ENCODE results near the gene RBPMS2. TPM values are rescaled to one million over a fixed set of nuclear protein-coding genes. Genes with fewer than 3 reads are reported as not detected.

Gene RBPMS2
- polyA plus RNA-seq, 2 of the 4 experiments (the other 2 are of a cell fraction) = 3.0 to 8.7 TPM

- TF ChIP-seq USF2 (IDR thresholded peaks at IDR 0.05) = no peak
These were observed 80.6 kb downstream of the RBPMS2 start (continued) for GRCh38 chr15:64694816-64695215.

- H3K9me3 ChIP-seq = no peaks in the 10 kb centered on the region
- peak in 1 of 2 experiments; percentile 57 for DNase-seq (ENCODE audit: low read depth in 1 of 2, low spot score in 1 of 2)
- no peak for FAIRE-seq
- peak overlapping the region in 1 of 2 experiments; percentile 59; a peak in 3 of 6 replicates for H3K27ac ChIP-seq
- H3K4me2 ChIP-seq = peak overlapping the region; percentile 18; the same call in 2 of the 3 replicates
- H3K4me1 ChIP-seq = peaks cover 24% of the 10 kb centered on the region
- no peak overlapping the region for H3K4me3 ChIP-seq
- ChIA-PET POLR2A (interaction anchor here (1.0 kb wide), 1 partner anchor 11 kb away, joined by 4 read pairs; no protein-coding TSS in a partner anchor), CTCF (interaction anchor here (10.1 to 27.3 kb wide), 2 partner anchors 10 to 32 kb away, joined by 187 to 1052 read pairs; no protein-coding TSS in a partner anchor)
- ATAC-seq = peak; percentile 65 to 78
- 35% methylated on average over 5 of the region's 5 CpGs for WGBS (ENCODE audit: missing lambda C conversion rate)
- TF ChIP-seq PBX3 (IDR thresholded peaks at IDR 0.05) = no peak
- TF ChIP-seq EHF (CRISPR knock-in tag; IDR thresholded peaks at IDR 0.05) = no peak
- TF ChIP-seq JUNB (IDR thresholded peaks at IDR 0.05) = no peak
- no peak for TF ChIP-seq BCL3 (IDR thresholded peaks at IDR 0.05)
- TF ChIP-seq FOSB (CRISPR knock-in tag; IDR thresholded peaks at IDR 0.05) = no peak
- TF ChIP-seq FOXS1 (CRISPR knock-in tag; IDR thresholded peaks at IDR 0.05) = no peak
- no peak for TF ChIP-seq POLR2AphosphoS2 (conservative IDR thresholded peaks at IDR 0.05; ENCODE audit: low read length)
- no peak for TF ChIP-seq RCOR1 (IDR thresholded peaks at IDR 0.05; ENCODE audit: low read depth, low read length)
- TF ChIP-seq ZFP36 (IDR thresholded peaks at IDR 0.05; ENCODE audit: borderline replicate concordance, partially characterized antibody) = no peak
- no peak for TF ChIP-seq NR3C1 (IDR thresholded peaks at IDR 0.05)
- TF ChIP-seq TFCP2L1 (CRISPR knock-in tag; IDR thresholded peaks at IDR 0.05) = no peak
- TF ChIP-seq MAZ (IDR thresholded peaks at IDR 0.05; ENCODE audit: borderline replicate concordance, low read depth, low read length) = no peak
These were observed 82.3 kb downstream of the RBPMS2 start for GRCh38 chr15:64693134-64693533.

- ChIA-PET CTCF (interaction anchor here (0.6 to 27.3 kb wide), 7 partner anchors 8 to 989 kb away, joined by 3 to 1052 read pairs (median 7); no protein-coding TSS in a partner anchor), POLR2A (no interaction called here)
- H3K4me1 ChIP-seq = peaks cover 17% of the 10 kb centered on the region
- TF ChIP-seq JUNB (IDR thresholded peaks at IDR 0.05) (no peak), EHF (CRISPR knock-in tag; IDR thresholded peaks at IDR 0.05) (no peak), E2F6 (IDR thresholded peaks at IDR 0.05; ENCODE audit: borderline replicate concordance, low read depth) (no peak), JUN (IDR thresholded peaks at IDR 0.05) (0 out of 5 replicates have a peak, but pooled peaks of 1 of the 2 experiments have one; percentile 15)
- DNase-seq (ENCODE audit: low read depth in 1 of 2, low spot score in 1 of 2) = no peak
- ATAC-seq = no peak
- H3K9me3 ChIP-seq = no peaks in the 10 kb centered on the region
- H3K4me2 ChIP-seq = no peak overlapping the region
- 87% methylated on average over 9 of the region's 9 CpGs for WGBS (ENCODE audit: missing lambda C conversion rate)
- no peak overlapping the region for H3K27ac ChIP-seq
- no peak overlapping the region for H3K4me3 ChIP-seq
- FAIRE-seq = no peak
These were observed 83.4 kb downstream of the RBPMS2 start for GRCh38 chr15:64691896-64692565.
